GM12874 (cell line): ENCODE results near the gene SEPTIN8.

ENCODE experiments used
- CTCF ChIP-seq: IDR thresholded peaks from 2 replicates; pipeline ENCODE4 v1.5.1; 2011; ENCODE audit warnings: low read depth, mild to moderate bottlenecking, control low read depth, low read length, moderate library complexity; ENCODE audit not compliant: insufficient read depth

SEPTIN8 gene

GRCh38 chr5:132771503-132771998, 5.5 kb downstream of the SEPTIN8 start:
- no peak for TF ChIP-seq CTCF

GRCh38 chr5:132770476-132771159, 6.4 kb downstream of the SEPTIN8 start:
- TF ChIP-seq CTCF = no peak

- TF ChIP-seq CTCF = no peak
These were observed 8.6 kb downstream of the SEPTIN8 start for GRCh38 chr5:132768485-132768868.

- no peak for TF ChIP-seq CTCF
These were observed 9.9 kb downstream of the SEPTIN8 start for GRCh38 chr5:132767150-132767549.

GRCh38 chr5:132766806-132767055, 10.3 kb downstream of the SEPTIN8 start:
- no peak for TF ChIP-seq CTCF

- no peak for TF ChIP-seq CTCF
These were observed 10.8 kb downstream of the SEPTIN8 start for GRCh38 chr5:132766020-132766805.

- TF ChIP-seq CTCF = no peak
These were observed 11.6 kb downstream of the SEPTIN8 start for GRCh38 chr5:132765311-132766019.
